ENCODE measurements around the gene RNF43.

Gene RNF43

DNA sequence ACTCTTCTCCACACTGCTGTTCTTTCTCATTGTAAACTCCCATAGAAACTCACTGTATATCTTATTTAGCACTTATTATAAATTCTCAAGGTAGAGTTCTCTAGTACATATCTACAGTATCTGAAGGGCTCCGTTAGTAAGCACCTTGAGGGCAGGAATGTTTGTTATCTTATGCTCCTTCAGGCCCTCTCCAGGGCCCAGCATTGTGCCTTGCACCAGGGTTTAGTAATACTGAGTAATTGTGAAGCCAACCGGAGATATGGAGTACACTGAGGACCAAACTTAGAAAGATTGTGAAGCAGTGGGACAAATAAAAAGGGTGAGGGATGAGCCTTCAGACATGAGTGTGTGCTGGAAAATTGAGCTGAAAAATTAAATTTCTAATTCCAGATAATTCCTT lies 26.4 kb downstream of the RNF43 start:
- DNase-seq (ENCODE audit: low read depth): no peak
- TF ChIP-seq, protein P1, sequence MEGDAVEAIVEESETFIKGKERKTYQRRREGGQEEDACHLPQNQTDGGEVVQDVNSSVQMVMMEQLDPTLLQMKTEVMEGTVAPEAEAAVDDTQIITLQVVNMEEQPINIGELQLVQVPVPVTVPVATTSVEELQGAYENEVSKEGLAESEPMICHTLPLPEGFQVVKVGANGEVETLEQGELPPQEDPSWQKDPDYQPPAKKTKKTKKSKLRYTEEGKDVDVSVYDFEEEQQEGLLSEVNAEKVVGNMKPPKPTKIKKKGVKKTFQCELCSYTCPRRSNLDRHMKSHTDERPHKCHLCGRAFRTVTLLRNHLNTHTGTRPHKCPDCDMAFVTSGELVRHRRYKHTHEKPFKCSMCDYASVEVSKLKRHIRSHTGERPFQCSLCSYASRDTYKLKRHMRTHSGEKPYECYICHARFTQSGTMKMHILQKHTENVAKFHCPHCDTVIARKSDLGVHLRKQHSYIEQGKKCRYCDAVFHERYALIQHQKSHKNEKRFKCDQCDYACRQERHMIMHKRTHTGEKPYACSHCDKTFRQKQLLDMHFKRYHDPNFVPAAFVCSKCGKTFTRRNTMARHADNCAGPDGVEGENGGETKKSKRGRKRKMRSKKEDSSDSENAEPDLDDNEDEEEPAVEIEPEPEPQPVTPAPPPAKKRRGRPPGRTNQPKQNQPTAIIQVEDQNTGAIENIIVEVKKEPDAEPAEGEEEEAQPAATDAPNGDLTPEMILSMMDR (IDR thresholded peaks at IDR 0.05; ENCODE audit: insufficient read depth, low read depth, low read length, missing control alignments): no peak
- no peak overlapping the region for H3K4me3 ChIP-seq (ENCODE audit: low read depth, low read length)

DNA sequence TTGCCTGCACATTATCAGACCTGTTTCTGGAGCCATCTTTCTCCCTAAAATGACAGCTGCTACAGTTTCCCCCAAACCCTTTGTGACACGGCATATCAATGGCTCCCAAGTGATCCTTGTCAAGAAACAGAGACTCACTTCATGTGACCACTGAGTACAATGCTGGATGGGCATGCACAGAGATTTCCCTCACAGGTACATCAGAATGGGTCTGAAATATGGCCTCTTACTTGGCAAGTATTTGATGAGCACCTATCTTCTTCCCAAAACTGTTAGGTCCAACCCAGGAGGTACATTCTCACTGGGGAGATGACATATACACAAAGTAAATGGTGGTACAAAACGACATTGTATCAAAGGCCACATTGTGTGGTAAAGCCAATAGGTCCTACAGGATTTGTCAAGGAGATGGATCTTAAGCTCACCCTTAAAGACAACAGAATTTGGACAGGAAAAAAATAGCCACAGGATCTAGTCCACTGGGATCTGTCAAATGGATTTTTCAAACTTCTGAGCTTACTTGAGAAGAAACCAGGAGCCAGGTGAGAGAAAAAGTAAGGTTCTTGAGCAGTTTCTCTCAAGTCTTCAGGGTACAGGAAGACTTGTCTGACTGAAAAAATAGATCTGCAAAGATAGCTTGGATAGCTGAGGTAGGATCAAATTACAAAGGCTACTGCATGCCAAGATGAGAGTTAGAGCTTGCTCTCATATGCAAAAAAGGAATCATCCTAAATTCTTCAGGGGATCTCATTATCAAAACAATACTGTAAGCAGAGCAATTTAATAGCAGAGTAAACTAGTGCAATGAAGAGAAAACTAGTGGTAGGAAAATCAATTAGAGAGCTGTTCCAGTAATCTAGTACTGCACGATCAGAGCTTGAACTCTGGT lies 28.8 kb downstream of the RNF43 start:
- TF ChIP-seq, protein P1 (IDR thresholded peaks at IDR 0.05; ENCODE audit: insufficient read depth, low read depth, low read length, missing control alignments): no peak
- DNase-seq (ENCODE audit: low read depth): no peak
- no peak overlapping the region for H3K4me3 ChIP-seq (ENCODE audit: low read depth, low read length)

DNA sequence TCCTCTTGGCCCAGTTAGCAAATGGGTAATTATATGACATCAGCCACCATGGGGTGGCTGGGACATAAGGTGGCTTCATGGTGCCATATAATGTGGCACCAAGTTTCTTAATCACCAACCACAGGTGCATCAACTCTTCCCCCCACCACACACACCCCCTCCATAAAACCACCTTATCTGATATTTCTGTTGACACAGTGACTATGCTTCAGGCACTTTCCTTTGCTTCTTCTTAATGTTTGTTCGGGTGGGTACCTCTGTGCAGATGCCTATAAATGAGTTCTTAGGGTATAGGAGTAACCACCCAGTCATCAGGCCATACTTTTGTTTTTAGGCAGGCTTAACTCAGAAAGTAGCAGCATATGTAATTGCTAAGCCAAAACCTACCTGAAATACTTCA lies 29.5 kb downstream of the RNF43 start:
- DNase-seq (ENCODE audit: low read depth): no peak
- TF ChIP-seq, protein P1 (IDR thresholded peaks at IDR 0.05; ENCODE audit: insufficient read depth, low read depth, low read length, missing control alignments): no peak
- H3K4me3 ChIP-seq (ENCODE audit: low read depth, low read length): no peak overlapping the region

DNA sequence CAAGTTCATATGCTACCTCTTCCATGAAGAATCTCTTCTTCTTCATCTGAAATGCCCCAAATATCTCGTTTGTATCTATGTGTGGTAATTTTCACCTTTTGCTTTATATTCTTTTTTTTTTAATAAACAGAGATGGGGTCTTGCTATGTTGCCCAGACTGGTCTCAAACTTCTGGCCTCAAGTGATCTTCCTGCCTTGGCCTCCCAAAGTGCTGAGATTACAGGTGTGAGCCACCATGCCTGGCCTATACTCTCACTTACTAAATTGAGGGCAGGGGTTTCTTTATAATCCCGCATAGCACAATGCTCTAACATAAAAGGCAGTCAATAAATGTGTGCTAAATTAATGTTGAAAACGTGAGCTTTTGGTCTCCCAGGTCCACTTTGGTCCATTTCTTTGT lies 30.6 kb downstream of the RNF43 start:
- H3K4me3 ChIP-seq (ENCODE audit: low read depth, low read length): no peak overlapping the region
- no peak for DNase-seq (ENCODE audit: low read depth)
- TF ChIP-seq, protein P1 (IDR thresholded peaks at IDR 0.05; ENCODE audit: insufficient read depth, low read depth, low read length, missing control alignments): no peak

DNA sequence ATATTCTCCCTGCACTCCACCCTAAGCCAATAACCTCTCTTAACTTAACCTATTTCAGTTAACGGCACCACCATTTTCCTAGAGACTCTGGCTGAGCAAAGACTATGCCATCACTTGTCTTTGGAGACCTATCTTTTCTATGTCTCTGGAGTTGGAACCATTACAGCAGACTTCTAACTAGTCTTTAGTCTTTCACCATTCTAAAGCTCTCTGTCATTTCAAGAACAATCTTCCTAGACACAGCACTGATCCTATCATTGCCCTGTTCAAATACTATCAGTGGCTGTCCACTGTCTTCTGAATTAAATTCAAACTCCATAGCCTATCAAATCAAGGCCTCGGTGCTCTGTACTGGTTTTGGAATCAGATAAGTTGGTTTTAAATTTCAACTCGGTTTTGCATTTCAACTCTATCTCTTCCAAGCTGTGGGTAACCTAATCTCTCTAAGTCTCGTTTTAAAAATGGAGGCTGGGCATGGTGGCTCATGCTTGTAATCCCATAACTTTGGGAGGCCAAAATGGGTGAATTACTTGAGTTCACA lies 31.9 kb downstream of the RNF43 start:
- TF ChIP-seq, protein P1 (IDR thresholded peaks at IDR 0.05; ENCODE audit: insufficient read depth, low read depth, low read length, missing control alignments): no peak
- no peak overlapping the region for H3K4me3 ChIP-seq (ENCODE audit: low read depth, low read length)
- DNase-seq (ENCODE audit: low read depth): no peak

DNA sequence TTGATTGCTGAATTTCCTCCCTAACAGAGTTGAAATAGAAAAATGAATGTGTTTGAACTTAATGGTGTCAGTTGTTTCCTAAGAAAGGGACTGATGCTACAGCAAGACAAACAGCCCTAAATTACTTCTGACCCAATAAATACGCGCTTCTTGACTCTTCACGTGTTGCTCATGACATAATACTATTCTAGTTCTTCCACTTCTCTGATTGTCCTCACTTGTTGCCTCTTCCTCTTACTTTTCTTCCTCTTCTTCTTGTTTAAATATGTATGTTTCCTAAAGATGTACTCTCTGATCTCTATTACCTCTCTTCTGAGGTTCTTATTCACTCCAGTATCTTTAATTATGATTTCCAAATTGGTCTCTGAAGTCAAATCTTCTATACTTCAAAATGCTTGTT lies 32.4 kb downstream of the RNF43 start:
- TF ChIP-seq, protein P1 (IDR thresholded peaks at IDR 0.05; ENCODE audit: insufficient read depth, low read depth, low read length, missing control alignments): no peak
- no peak for DNase-seq (ENCODE audit: low read depth)
- no peak overlapping the region for H3K4me3 ChIP-seq (ENCODE audit: low read depth, low read length)

Data from GM12865 (cell line).